ENCODE data around the gene RHOJ. TPM values are rescaled to one million over a fixed set of nuclear protein-coding genes. Genes with fewer than 3 reads are reported as not detected.
"Not testable (repeated sequence)": the region's sequence is repeated elsewhere in the genome, so short reads cannot be mapped to it uniquely, and the experiment has no call there.

Gene RHOJ
- total and polyA plus RNA-seq, 9 donors = 7.1 to 44.9 (median 26.6) TPM

- WGBS (ENCODE audit: insufficient coverage) = no CpG with 5 or more reads among the region's 4 CpGs
- no peaks in the 10 kb centered on the region for H3K27me3 ChIP-seq (ENCODE audit: control insufficient read depth, insufficient read depth, low read length)
- H3K27ac ChIP-seq (ENCODE audit: low read length) = no peak overlapping the region
- DNase-seq = no peak
- no peaks in the 10 kb centered on the region for H3K9me3 ChIP-seq (replicated peaks; ENCODE audit: control insufficient read depth, low read depth, low read length)
- no peak overlapping the region for H3K4me3 ChIP-seq (ENCODE audit: low read length)
- peaks cover 26% of the 10 kb centered on the region for H3K4me1 ChIP-seq (ENCODE audit: control insufficient read depth, insufficient read depth, low read length)
- peaks cover 12% of the 10 kb centered on the region for H3K36me3 ChIP-seq (ENCODE audit: control insufficient read depth, insufficient read depth, low read length)
These were observed 71.8 kb downstream of the RHOJ start for GRCh38 chr14:63276016-63276415.

DNA sequence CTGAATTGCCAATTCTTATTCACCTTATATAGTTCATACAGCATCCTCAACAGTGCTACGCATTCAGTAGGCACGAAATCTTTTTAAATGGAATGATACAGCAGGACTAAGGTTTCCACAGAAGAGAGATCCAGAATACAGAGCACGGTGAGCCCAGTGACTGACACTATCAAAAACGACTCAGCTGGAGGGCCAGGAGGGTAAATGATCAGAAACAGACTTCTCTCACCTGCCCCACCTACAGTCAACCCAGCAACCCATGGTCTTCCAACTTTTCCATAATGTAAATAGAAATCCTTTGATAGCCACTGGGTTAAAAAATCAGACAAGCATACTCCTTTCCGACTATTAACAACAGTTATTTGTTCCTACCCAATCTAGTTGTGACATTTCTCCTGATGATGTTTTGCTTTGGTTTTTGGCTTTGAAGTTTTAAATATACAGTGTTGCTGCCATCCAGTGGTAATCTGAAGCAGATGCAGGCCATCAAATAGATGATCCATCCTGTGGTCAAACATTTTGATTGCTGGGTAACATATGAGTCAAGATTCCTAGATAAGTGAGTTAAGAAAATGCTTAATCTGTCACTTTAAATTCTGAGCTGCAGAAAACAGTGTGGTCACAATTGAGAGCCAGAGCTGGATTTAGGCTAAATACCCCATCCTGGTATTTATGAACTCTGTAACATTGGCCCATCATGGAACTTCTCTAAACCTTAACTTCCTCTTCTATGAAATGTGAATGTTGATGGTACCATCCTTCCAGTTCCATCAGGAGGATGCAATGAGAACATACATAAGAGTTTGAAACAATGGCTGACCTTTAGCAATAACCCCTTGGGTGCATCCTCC lies 72.5 kb downstream of the RHOJ start:
- no peak overlapping the region for H3K27ac ChIP-seq (ENCODE audit: low read length)
- peaks cover 10% of the 10 kb centered on the region for H3K36me3 ChIP-seq (ENCODE audit: control insufficient read depth, insufficient read depth, low read length)
- no CpG with 5 or more reads among the region's 5 CpGs for WGBS (ENCODE audit: insufficient coverage)
- no peaks in the 10 kb centered on the region for H3K9me3 ChIP-seq (replicated peaks; ENCODE audit: control insufficient read depth, low read depth, low read length)
- H3K4me3 ChIP-seq (ENCODE audit: low read length) = no peak overlapping the region
- H3K4me1 ChIP-seq (ENCODE audit: control insufficient read depth, insufficient read depth, low read length) = peaks cover 26% of the 10 kb centered on the region
- peak; percentile 74 for DNase-seq
- H3K27me3 ChIP-seq (ENCODE audit: control insufficient read depth, insufficient read depth, low read length) = no peaks in the 10 kb centered on the region

DNA sequence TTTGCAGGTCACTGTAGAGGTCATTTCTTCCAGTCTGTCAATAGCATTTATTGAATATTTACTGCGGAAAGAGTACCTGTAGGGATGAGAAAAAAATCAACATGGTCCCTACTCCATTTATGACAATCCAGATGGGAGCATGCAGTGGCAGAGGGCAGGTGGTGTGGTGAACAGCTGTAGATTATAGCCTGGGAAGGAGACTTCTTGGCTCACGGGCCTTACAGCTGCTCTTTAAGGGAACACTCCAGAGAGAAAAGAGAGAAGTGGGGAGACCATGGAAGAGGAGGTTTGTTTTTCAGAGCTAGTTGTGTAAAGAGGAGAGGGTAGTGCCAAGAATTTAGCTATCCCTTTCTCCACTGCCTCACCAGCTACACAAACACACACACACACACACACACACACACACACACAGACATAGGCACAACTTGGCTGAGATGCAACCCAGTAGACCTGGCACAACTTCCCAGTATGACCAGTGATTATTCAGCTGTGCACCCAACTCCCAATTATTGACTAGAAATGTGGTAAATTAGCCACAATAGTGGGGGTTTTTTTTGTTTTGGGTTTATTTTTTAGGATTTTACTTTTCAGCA lies 73.4 kb downstream of the RHOJ start:
- WGBS (ENCODE audit: insufficient coverage) = 0% methylated on average over 1 of the region's 2 CpGs
- H3K27ac ChIP-seq (ENCODE audit: low read length) = no peak overlapping the region
- H3K27me3 ChIP-seq (ENCODE audit: control insufficient read depth, insufficient read depth, low read length) = no peaks in the 10 kb centered on the region
- peaks cover 8% of the 10 kb centered on the region for H3K36me3 ChIP-seq (ENCODE audit: control insufficient read depth, insufficient read depth, low read length)
- H3K4me3 ChIP-seq (ENCODE audit: low read length) = no peak overlapping the region
- peak; percentile 67 for DNase-seq
- H3K9me3 ChIP-seq (replicated peaks; ENCODE audit: control insufficient read depth, low read depth, low read length) = no peaks in the 10 kb centered on the region
- peaks cover 26% of the 10 kb centered on the region for H3K4me1 ChIP-seq (ENCODE audit: control insufficient read depth, insufficient read depth, low read length)

DNA sequence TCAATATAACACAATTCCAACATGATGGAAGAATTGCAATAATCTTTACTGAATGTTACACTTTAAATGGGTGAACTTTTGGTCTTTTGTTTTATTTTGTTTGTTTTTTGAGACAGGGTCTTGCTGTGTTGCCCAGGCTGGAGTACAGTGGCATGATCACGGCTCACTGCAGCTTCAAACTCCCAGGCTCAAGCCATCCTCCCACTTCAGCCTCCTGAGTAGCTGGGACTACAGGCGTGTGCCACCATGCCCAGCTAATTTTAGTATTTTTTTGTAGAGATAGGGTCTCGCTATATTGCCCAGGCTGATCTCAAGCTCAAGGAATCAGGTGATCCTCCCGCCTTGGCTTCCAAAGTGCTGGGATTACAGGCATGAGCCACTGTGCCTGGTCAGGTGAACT lies 75.7 kb downstream of the RHOJ start:
- WGBS (ENCODE audit: insufficient coverage) = 100% methylated on average over 2 of the region's 4 CpGs
- Histone ChIP-seq H3K4me1 (ENCODE audit: control insufficient read depth, insufficient read depth, low read length) (peaks cover 13% of the 10 kb centered on the region), H3K36me3 (ENCODE audit: control insufficient read depth, insufficient read depth, low read length) (peaks cover 14% of the 10 kb centered on the region)
- H3K9me3 ChIP-seq (replicated peaks; ENCODE audit: control insufficient read depth, low read depth, low read length); H3K27me3 ChIP-seq (ENCODE audit: control insufficient read depth, insufficient read depth, low read length); H3K4me3 ChIP-seq (ENCODE audit: low read length); H3K27ac ChIP-seq (ENCODE audit: low read length); DNase-seq: not testable (repeated sequence)

- Histone ChIP-seq H3K27me3 (ENCODE audit: control insufficient read depth, insufficient read depth, low read length) (no peaks in the 10 kb centered on the region), H3K36me3 (ENCODE audit: control insufficient read depth, insufficient read depth, low read length) (peaks cover 25% of the 10 kb centered on the region), H3K9me3 (replicated peaks; ENCODE audit: control insufficient read depth, low read depth, low read length) (no peaks in the 10 kb centered on the region), H3K4me3 (ENCODE audit: low read length) (no peak overlapping the region), H3K4me1 (ENCODE audit: control insufficient read depth, insufficient read depth, low read length) (no peaks in the 10 kb centered on the region), H3K27ac (ENCODE audit: low read length) (peak overlapping the region; percentile 21)
- DNase-seq = no peak
- WGBS (ENCODE audit: insufficient coverage) = 33% methylated on average over 2 of the region's 8 CpGs
These were observed 79.0 kb downstream of the RHOJ start for GRCh38 chr14:63282997-63283883.

DNA sequence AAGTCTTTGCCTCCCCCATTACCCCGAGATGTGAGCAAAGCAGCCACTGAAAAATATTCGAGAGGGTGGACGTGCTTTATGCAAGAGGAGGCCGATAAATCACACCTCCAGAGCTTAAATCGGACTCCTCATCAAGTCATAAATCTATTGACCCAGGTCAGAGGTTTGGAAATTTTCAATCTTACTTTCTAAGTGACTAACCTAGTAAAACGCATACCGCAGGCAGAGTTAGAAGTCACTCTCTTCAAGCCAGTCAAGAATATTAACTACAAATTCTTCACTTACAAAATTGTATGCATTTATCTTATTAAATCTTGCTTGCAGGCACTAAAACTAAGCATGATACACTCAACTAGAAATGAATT lies 79.6 kb downstream of the RHOJ start:
- Histone ChIP-seq H3K27me3 (ENCODE audit: control insufficient read depth, insufficient read depth, low read length) (no peaks in the 10 kb centered on the region), H3K27ac (ENCODE audit: low read length) (peak overlapping the region; percentile 21), H3K36me3 (ENCODE audit: control insufficient read depth, insufficient read depth, low read length) (peaks cover 27% of the 10 kb centered on the region), H3K4me3 (ENCODE audit: low read length) (no peak overlapping the region), H3K9me3 (replicated peaks; ENCODE audit: control insufficient read depth, low read depth, low read length) (no peaks in the 10 kb centered on the region), H3K4me1 (ENCODE audit: control insufficient read depth, insufficient read depth, low read length) (no peaks in the 10 kb centered on the region)
- WGBS (ENCODE audit: insufficient coverage) = 83% methylated on average over 2 of the region's 7 CpGs
- no peak for DNase-seq

DNA sequence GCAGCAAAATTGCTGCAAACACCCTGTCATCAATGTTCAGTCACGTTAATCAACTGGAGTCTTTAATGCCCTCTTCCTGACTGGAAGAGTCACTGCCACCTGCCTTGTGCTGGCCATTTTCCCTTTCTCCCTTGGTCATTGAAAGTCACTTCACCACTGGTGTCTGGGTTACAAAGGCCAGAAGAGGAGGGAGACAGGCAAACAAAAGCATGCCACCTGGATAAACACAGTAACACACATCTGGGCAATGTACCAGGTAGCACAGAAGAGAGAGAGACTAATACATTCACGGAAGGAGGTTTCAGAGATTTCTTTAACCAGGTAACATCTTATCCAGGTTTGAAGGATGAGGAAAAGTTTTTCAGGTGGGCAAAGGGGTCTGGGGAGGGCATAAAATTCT lies 81.8 kb downstream of the RHOJ start:
- no peaks in the 10 kb centered on the region for H3K4me1 ChIP-seq (ENCODE audit: control insufficient read depth, insufficient read depth, low read length)
- no peak overlapping the region for H3K4me3 ChIP-seq (ENCODE audit: low read length)
- peaks cover 28% of the 10 kb centered on the region for H3K36me3 ChIP-seq (ENCODE audit: control insufficient read depth, insufficient read depth, low read length)
- DNase-seq = no peak
- no peaks in the 10 kb centered on the region for H3K9me3 ChIP-seq (replicated peaks; ENCODE audit: control insufficient read depth, low read depth, low read length)
- WGBS (ENCODE audit: insufficient coverage) = 90% methylated on average over 2 of the region's 2 CpGs
- H3K27me3 ChIP-seq (ENCODE audit: control insufficient read depth, insufficient read depth, low read length) = no peaks in the 10 kb centered on the region
- no peak overlapping the region for H3K27ac ChIP-seq (ENCODE audit: low read length)

GRCh38 chr14:63287666-63288483 lies 83.6 kb downstream of the RHOJ start:
- no peak overlapping the region for H3K4me3 ChIP-seq (ENCODE audit: low read length)
- H3K27ac ChIP-seq (ENCODE audit: low read length) = no peak overlapping the region
- WGBS (ENCODE audit: insufficient coverage) = 33% methylated on average over 1 of the region's 6 CpGs
- H3K27me3 ChIP-seq (ENCODE audit: control insufficient read depth, insufficient read depth, low read length) = no peaks in the 10 kb centered on the region
- no peaks in the 10 kb centered on the region for H3K9me3 ChIP-seq (replicated peaks; ENCODE audit: control insufficient read depth, low read depth, low read length)
- H3K36me3 ChIP-seq (ENCODE audit: control insufficient read depth, insufficient read depth, low read length) = peaks cover 37% of the 10 kb centered on the region
- peak; percentile 60 for DNase-seq
- H3K4me1 ChIP-seq (ENCODE audit: control insufficient read depth, insufficient read depth, low read length) = no peaks in the 10 kb centered on the region

DNA sequence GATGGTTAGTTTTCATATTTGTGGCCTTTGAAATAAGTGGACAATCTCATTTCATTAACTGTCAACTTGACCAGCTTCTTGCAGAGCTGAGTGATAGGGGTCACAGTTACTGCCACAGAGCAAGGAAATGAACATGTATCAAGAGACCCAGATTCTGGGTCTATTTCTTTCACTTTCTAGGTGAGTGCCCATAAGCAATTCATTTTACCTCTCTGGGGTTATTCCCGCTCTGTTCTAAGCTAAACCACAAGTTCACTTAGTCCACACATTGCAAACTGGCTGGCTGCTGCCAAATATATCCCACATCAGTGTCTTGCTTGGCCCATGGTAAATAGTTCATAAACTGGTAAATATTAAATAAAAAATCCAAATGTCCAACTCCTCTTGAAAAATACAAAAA lies 84.6 kb downstream of the RHOJ start:
- no peak for DNase-seq
- Histone ChIP-seq H3K4me1 (ENCODE audit: control insufficient read depth, insufficient read depth, low read length) (no peaks in the 10 kb centered on the region), H3K27ac (ENCODE audit: low read length) (no peak overlapping the region), H3K9me3 (replicated peaks; ENCODE audit: control insufficient read depth, low read depth, low read length) (no peaks in the 10 kb centered on the region), H3K36me3 (ENCODE audit: control insufficient read depth, insufficient read depth, low read length) (peaks cover 39% of the 10 kb centered on the region), H3K27me3 (ENCODE audit: control insufficient read depth, insufficient read depth, low read length) (no peaks in the 10 kb centered on the region), H3K4me3 (ENCODE audit: low read length) (no peak overlapping the region)
- WGBS (ENCODE audit: insufficient coverage) = no CpG with 5 or more reads among the region's 1 CpG

Data from muscle of leg (tissue), 11 donors.